Measurements from ENCODE around the gene LYPD6B.

LYPD6B gene, protein sequence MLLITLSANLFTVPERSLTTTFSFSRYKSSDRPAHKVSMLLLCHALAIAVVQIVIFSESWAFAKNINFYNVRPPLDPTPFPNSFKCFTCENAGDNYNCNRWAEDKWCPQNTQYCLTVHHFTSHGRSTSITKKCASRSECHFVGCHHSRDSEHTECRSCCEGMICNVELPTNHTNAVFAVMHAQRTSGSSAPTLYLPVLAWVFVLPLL

GRCh38 chr2:149038442-149039212, at the start of gene LYPD6B:
Gene LYPD6B, plus strand, starts transcription at chr2:149038699. Its CDS starts 92,250 bp downstream, at chr2:149130949.
- no peak for DNase-seq (ENCODE audit: low read depth in 2 of 2)

DNA sequence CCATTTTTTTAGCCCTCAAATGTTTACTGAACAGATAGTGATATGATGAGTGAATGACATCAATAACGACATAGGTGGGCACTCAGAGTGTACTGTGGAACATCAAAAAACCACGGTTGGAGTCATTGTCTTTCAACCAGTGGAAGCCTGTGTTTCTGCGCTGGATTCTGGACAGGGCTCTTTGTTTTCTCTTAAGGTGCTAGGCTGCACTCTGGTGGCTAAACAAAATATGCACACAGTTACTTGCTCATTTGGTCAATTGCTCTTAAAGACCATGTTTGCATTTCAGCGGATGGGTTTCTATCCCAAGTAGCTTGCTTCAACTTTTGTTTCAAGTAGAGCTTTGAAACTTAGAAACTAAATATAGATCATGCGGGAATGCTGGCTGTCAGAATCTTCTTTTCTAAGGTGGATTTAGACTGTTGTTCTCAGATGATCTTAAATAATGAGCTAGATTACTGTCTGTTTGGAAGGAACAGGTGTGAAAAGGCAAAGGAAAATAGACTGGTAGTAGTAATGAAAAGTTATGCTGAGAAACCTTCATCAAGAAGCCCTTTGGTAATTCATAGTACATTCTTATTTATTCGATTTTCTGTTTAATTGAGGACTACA, 48.5 kb upstream of the LYPD6B start:
- peak; percentile 5 to 7 for DNase-seq (ENCODE audit: low read depth in 2 of 2)

- DNase-seq (ENCODE audit: low read depth in 2 of 2) = no peak
These were observed 47.5 kb upstream of the LYPD6B start for GRCh38 chr2:148990968-148991367.

- no peak for DNase-seq (ENCODE audit: low read depth in 2 of 2)
These were observed 46.1 kb upstream of the LYPD6B start for GRCh38 chr2:148992448-148992847.

GRCh38 chr2:148993351-148993750, 45.1 kb upstream of the LYPD6B start:
- DNase-seq (ENCODE audit: low read depth in 2 of 2) = no peak

GRCh38 chr2:148994341-148994740, 44.2 kb upstream of the LYPD6B start:
- DNase-seq (ENCODE audit: low read depth in 2 of 2) = no peak

- no peak for DNase-seq (ENCODE audit: low read depth in 2 of 2)
These were observed 41.7 kb upstream of the LYPD6B start for GRCh38 chr2:148996805-148997204.

DNA sequence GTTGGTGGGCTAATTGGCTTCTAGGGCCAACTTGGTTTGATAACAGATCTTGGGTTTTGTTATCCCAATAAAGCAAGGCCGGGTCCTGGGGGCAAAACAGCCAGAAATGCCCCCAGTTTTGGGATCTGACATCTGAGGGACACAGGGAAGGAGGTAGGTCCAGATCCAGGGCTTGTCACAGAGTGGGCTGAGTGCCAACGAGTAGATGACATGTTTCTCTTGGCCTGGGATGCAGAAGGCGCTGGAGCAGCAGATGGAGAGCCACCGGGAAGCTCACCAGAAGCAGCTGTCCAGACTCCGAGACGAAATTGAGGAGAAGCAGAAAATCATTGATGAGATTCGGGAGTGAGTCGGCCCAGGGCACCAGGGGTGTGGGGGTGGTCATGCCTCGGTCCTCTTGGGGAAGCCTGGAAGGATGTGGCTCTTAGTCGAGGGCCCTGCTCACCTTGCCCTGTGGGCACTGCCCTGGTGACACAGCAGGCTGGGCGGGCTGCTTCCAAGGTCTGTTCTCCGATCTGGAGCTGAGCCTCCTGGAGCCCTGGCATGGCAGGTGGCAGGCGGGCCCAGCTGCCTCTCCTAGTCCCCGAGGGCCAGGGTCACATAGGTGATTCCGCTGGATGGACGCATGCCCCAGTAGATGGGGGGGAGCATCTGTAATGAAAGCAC, 40.2 kb upstream of the LYPD6B start:
- DNase-seq (ENCODE audit: low read depth in 2 of 2) = no peak

DNA sequence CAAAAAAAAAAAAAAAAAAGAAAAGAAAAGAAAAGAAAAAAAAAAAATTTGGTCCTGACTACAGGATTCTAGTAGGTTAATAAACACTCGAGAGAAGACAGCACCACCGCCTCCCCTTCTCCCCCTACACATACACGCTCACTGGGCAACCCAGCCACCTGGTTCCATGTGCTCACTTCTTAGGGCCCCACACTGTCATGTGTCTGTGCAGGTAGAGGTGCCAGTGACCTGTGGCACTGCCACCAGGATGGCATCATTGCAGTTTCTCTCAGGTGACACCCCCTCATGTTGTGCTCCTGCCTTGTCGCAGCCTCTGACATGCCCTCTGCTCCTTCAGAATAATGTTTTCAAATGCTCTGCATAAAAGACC, 39.7 kb upstream of the LYPD6B start:
- DNase-seq (ENCODE audit: low read depth in 2 of 2) = no peak

DNA sequence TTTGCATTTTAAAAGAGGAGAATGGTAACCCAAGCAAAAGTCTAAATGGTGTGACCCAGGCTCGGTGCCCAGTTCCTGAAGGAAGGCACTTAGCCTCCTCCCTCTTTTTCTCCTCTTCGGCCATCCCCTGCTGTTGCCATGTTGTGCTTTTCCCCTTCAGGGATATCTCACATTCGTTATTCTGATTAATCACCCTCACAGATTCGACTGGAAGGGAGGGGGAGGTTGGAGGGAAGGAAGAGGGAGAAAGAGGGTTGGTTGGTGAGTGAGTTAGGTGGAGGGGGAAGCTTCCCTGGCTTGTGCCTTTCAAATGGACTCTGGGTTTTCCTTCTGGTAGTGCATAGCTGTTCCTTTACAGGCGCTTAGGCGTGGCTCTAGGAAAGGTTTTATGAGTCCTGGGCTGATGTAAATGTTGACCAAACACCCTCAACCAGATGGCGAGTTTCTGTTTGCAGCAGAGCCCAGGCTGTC, 39.0 kb upstream of the LYPD6B start:
- DNase-seq (ENCODE audit: low read depth in 2 of 2) = no peak

GRCh38 chr2:149000158-149000938, 38.2 kb upstream of the LYPD6B start:
- DNase-seq (ENCODE audit: low read depth in 2 of 2) = no peak

- no peak for DNase-seq (ENCODE audit: low read depth in 2 of 2)
These were observed 37.0 kb upstream of the LYPD6B start for GRCh38 chr2:149001496-149001895.

DNA sequence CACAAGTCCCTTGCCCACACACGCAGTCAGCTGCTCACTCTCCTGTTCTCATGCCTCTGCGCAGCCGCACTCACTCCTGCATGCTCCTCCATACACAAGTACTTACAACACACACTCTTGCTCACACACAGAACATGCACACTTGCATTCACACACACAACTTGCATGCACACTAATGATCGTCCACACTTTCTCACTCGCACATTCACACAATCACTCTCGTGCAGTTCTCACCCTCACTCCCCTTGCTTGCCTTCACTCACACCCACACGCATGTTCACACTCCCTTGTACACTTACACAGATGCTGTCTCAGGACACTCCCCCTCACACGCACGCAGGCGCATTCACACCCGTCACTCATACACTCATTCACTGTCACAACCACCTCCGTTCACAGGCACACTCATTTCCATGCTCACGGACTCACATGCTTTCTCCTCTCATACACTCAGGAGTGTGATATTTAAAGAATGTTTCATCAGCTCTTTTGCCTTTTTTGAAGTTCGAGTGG, 36.1 kb upstream of the LYPD6B start:
- no peak for DNase-seq (ENCODE audit: low read depth in 2 of 2)

DNA sequence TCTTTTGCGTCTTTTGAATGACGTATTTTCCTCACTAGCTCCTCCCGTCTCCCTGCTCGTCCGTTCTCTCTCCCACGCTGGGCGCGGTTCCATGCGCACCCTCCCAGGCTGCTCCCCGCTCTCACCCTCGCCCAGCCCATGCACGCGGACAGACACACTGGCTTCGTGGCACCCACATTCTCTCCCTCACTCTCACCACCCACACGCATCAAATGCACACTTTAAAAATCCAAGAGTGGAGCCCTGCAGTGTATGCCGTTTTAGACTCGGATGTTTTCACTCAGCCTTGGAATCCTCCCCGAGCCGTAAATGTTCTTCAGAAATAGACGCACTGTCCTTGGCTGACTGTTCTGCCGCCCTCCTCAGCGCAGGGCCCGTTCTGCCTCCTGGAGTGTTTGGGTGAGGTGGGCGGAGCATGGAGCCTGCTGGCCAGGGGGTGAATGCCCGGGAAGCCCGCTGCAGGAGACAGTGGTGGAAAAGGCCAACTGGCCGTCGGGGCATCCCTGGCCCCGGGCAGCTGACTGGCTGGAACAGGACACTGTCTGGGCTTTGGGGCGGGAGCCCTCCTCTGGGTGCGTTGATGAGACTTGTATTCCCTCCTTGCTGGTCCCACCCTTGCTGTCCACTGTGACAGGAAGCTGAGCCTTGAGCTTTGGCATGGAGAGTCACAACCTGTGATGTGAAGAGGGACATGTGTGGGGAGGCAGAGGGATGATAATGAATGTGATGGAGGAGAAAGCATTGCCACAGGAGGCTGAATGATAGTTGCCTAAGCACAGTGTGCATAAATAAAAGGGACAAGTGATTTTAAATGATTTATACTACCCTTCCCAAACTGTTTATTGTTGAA, 35.4 kb upstream of the LYPD6B start:
- DNase-seq (ENCODE audit: low read depth in 2 of 2) = no peak

- no peak for DNase-seq (ENCODE audit: low read depth in 2 of 2)
These were observed 33.7 kb upstream of the LYPD6B start for GRCh38 chr2:149004836-149005235.

- DNase-seq (ENCODE audit: low read depth in 2 of 2) = no peak
These were observed 32.9 kb upstream of the LYPD6B start for GRCh38 chr2:149005471-149006077.

GRCh38 chr2:149006883-149007543, 31.5 kb upstream of the LYPD6B start:
- DNase-seq (ENCODE audit: low read depth in 2 of 2) = no peak

GRCh38 chr2:149008381-149008780, 30.1 kb upstream of the LYPD6B start:
- DNase-seq (ENCODE audit: low read depth in 2 of 2) = no peak
